ENCODE results near the gene MMP21. TPM values are rescaled to one million over a fixed set of nuclear protein-coding genes. Genes with fewer than 3 reads are reported as not detected.

MMP21 gene
- total and polyA plus RNA-seq, 2 of the 13 experiments (the other 11 are each of a cell fraction or from before 2014, with no cell fraction given): not detected

DNA sequence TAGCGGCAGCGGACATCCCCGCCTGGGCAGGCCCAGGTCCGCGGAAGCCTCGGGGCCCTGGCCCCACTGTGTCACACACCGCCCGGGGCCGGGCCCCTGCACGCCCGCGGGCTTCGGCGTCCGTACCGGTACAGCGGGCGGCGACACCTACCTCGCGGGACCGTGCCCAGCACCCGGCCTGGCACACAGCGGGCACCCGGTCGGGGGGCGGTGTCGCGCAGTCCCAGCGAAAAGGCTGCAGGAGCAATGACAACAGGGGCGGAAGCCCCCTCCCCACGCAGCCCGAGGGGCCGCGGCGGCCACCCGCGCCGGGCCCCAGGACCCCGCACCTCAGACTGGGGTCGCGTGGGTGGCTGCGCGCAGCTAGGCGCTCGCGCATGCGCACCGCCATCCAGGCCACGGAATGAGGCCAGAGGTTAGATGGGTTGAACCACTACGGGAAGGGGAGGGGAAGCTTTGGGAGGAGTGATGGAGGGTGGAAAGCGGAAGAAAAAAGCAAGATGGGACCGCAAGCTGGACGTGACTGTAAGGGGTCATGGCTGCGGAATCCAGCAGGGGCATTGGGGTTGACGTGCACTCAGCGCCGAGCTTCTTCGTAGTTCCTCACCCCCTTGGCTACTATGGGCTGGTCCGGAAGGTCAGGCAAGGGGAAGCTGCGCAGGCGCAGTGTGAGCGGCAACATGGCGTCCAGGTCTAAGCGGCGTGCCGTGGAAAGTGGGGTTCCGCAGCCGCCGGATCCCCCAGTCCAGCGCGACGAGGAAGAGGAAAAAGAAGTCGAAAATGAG, 47.4 kb upstream of the MMP21 start, which contains the start of the genes BCCIP and UROS (continued):
- TF ChIP-seq, protein P1, sequence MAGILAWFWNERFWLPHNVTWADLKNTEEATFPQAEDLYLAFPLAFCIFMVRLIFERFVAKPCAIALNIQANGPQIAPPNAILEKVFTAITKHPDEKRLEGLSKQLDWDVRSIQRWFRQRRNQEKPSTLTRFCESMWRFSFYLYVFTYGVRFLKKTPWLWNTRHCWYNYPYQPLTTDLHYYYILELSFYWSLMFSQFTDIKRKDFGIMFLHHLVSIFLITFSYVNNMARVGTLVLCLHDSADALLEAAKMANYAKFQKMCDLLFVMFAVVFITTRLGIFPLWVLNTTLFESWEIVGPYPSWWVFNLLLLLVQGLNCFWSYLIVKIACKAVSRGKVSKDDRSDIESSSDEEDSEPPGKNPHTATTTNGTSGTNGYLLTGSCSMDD (CRISPR knock-in tag; IDR thresholded peaks at IDR 0.05): no peak
- TF ChIP-seq KLF6 (CRISPR knock-in tag; IDR thresholded peaks at IDR 0.05) (no peak), ELF1 (CRISPR knock-in tag; IDR thresholded peaks at IDR 0.05) (peak; percentile 56; the same call in 1 of the 2 replicates), HOXA7 (CRISPR knock-in tag; IDR thresholded peaks at IDR 0.05) (no peak), FLYWCH1 (CRISPR knock-in tag; IDR thresholded peaks at IDR 0.05) (no peak), ZNF274 (CRISPR knock-in tag; IDR thresholded peaks at IDR 0.05) (peak; percentile 80; the same call in 1 of the 2 replicates), RBM39 (IDR thresholded peaks at IDR 0.05; ENCODE audit: low read depth, low read length, poor library complexity, severe bottlenecking) (peak; percentile 82), SP140L (CRISPR knock-in tag; IDR thresholded peaks at IDR 0.05; ENCODE audit: borderline replicate concordance) (no peak), YEATS2 (CRISPR knock-in tag; IDR thresholded peaks at IDR 0.05; ENCODE audit: borderline replicate concordance) (peak; percentile 63; the same call in 1 of the 2 replicates), BCL6 (CRISPR knock-in tag; IDR thresholded peaks at IDR 0.05) (no peak; the same call in 1 of the 2 replicates), CHD2 (IDR thresholded peaks at IDR 0.05; ENCODE audit: low read depth, low read length) (no peak), KDM3A (CRISPR knock-in tag; IDR thresholded peaks at IDR 0.05; ENCODE audit: low read depth) (no peak; the same call in 1 of the 2 replicates), ARID2 (CRISPR knock-in tag; IDR thresholded peaks at IDR 0.05; ENCODE audit: borderline replicate concordance) (no peak), ELF3 (CRISPR knock-in tag; IDR thresholded peaks at IDR 0.05) (no peak), CCAR2 (optimal IDR thresholded peaks at IDR 0.05; ENCODE audit: low read depth, low read length) (no peak)
- TF ChIP-seq, protein P2, sequence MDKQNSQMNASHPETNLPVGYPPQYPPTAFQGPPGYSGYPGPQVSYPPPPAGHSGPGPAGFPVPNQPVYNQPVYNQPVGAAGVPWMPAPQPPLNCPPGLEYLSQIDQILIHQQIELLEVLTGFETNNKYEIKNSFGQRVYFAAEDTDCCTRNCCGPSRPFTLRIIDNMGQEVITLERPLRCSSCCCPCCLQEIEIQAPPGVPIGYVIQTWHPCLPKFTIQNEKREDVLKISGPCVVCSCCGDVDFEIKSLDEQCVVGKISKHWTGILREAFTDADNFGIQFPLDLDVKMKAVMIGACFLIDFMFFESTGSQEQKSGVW (CRISPR knock-in tag; IDR thresholded peaks at IDR 0.05; ENCODE audit: borderline replicate concordance): no peak
- TF ChIP-seq, protein P3, sequence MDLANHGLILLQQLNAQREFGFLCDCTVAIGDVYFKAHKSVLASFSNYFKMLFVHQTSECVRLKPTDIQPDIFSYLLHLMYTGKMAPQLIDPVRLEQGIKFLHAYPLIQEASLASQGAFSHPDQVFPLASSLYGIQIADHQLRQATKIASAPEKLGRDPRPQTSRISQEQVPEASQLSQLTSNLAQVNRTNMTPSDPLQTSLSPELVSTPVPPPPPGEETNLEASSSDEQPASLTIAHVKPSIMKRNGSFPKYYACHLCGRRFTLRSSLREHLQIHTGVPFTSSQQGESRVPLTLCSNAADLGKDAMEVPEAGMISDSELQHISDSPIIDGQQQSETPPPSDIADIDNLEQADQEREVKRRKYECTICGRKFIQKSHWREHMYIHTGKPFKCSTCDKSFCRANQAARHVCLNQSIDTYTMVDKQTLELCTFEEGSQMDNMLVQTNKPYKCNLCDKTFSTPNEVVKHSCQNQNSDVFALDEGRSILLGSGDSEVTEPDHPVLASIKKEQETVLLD (CRISPR knock-in tag; IDR thresholded peaks at IDR 0.05; ENCODE audit: low read depth): no peak
- TF ChIP-seq, protein P4, sequence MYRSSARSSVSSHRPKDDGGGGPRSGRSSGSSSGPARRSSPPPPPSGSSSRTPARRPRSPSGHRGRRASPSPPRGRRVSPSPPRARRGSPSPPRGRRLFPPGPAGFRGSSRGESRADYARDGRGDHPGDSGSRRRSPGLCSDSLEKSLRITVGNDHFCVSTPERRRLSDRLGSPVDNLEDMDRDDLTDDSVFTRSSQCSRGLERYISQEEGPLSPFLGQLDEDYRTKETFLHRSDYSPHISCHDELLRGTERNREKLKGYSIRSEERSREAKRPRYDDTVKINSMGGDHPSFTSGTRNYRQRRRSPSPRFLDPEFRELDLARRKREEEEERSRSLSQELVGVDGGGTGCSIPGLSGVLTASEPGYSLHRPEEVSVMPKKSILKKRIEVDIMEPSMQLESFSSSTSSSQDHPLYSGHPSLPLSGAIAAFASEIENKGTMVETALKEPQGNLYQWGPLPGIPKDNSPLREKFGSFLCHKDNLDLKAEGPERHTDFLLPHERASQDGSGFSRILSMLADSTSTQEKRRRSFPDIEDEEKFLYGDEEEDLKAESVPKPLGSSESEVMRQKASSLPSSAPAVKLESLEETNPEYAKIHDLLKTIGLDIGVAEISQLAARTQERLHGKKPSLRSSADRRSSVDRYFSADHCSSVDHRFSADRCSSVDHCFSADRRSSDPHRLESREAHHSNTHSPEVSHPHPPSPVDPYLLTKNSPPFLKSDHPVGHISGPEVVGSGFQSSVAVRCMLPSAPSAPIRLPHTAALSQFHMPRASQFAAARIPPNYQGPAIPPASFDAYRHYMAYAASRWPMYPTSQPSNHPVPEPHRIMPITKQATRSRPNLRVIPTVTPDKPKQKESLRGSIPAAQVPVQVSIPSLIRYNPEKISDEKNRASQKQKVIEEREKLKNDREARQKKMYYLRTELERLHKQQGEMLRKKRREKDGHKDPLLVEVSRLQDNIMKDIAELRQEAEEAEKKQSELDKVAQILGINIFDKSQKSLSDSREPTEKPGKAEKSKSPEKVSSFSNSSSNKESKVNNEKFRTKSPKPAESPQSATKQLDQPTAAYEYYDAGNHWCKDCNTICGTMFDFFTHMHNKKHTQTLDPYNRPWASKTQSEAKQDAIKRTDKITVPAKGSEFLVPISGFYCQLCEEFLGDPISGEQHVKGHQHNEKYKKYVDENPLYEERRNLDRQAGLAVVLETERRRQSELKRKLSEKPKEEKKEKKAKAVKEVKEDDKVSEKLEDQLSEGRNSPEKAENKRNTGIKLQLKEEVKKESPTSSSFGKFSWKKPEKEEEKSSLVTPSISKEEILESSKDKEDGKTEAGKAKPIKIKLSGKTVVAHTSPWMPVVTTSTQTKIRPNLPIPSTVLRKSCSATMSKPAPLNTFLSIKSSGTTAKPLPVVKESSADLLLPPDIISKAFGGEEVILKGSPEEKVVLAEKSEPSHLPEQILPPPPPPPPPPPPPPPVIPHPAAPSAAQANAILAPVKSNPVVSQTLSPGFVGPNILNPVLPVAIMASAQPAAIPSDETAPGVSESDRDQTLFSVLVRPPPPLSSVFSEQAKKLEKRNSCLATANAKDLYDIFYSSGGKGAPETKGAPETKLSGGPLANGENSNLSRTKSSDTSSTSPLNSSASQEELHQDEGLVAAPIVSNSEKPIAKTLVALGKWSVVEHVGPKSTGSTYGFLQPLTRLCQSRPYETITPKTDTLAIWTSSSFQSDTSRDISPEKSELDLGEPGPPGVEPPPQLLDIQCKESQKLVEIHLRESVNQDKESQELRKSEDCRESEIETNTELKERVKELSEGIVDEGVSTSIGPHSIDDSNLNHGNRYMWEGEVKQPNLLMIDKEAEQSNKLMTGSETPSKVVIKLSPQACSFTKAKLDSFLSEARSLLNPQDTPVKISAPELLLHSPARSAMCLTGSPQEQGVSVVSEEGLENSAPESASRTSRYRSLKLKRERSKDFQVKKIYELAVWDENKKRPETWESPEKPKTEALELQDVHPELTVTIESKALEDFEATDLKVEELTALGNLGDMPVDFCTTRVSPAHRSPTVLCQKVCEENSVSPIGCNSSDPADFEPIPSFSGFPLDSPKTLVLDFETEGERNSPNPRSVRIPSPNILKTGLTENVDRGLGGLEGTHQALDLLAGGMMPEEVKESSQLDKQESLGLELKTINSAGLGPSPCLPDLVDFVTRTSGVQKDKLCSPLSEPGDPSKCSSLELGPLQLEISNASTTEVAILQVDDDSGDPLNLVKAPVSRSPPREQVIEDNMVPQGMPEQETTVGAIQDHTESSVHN (CRISPR knock-in tag; IDR thresholded peaks at IDR 0.05): no peak
